Transverse colon (tissue), 4 donors: Measurements from ENCODE around the gene ZRANB3. TPM values are rescaled to one million over a fixed set of nuclear protein-coding genes. Genes with fewer than 3 reads are reported as not detected.
A peak's percentile ranks its signal among the peaks of the same experiment; 100 is the strongest.

ENCODE experiments used
- DNase-seq: peaks from one replicate; pipeline ENCODE4 v3.0.0-alpha.2; 2019
- H3K27ac ChIP-seq, 4 donors: fragments of 200-600 bp; sonication (generic); 2 replicates each; pipeline ENCODE4 v1.5.1; 2016 to 2018; ENCODE audit warnings: inconsistent platforms in 4 of 4
- H3K27me3 ChIP-seq: fragments of 200-600 bp; sonication (generic); 2 replicates; pipeline ENCODE4 v1.5.1; 2017; ENCODE audit warnings: inconsistent platforms
- H3K36me3 ChIP-seq, 4 donors: fragments of 200-600 bp; sonication (generic); 2 replicates each; pipeline ENCODE4 v1.5.1; 2017 to 2019; ENCODE audit warnings: inconsistent platforms in 4 of 4
- H3K4me1 ChIP-seq, 4 donors: fragments of 200-600 bp; sonication (generic); 2 replicates each; pipeline ENCODE4 v1.5.1; 2017 to 2020; ENCODE audit warnings: inconsistent platforms in 4 of 4
- H3K4me3 ChIP-seq, 4 donors: fragments of 200-600 bp; sonication (generic); 1 replicate in 1 of 4; 2 replicates in 3 of 4; pipeline versions ENCODE4 v1.5.1 to v1.6.1; 2017 to 2019; ENCODE audit warnings: inconsistent platforms in 4 of 4
- H3K9me3 ChIP-seq, 2 donors: fragments of 200-600 bp; sonication (generic); 2 replicates each; pipeline ENCODE4 v1.5.1; 2017 to 2019; ENCODE audit warnings: inconsistent platforms in 2 of 2
- EP300 ChIP-seq: sonication (generic); formaldehyde crosslinking; IDR thresholded peaks from one replicate; pipeline ENCODE4 v1.6.1; 2017; ENCODE audit warnings: antibody characterized with exemption, low read depth
- POLR2A ChIP-seq: fragments of 450-650 bp; IDR thresholded peaks from one replicate; pipeline ENCODE4 v1.6.1; 2016; ENCODE audit warnings: antibody characterized with exemption, mild to moderate bottlenecking, moderate library complexity
- POLR2AphosphoS5 ChIP-seq, 3 donors: sonication (generic); formaldehyde crosslinking; IDR thresholded peaks; one replicate each; pipeline ENCODE4 v1.6.1; 2016; ENCODE audit warnings: antibody characterized with exemption in 3 of 3
- WGBS, 2 donors: methylation state at CpG; one replicate each; pipeline ENCODE4 v1.1.5; 2018; ENCODE audit warnings: low coverage in 1 of 2; 5-methylcytosine and 5-hydroxymethylcytosine counted together
- in situ Hi-C, 4 donors: fragments of 200-750 bp; cut with MboI; loops; one replicate each; pipeline versions ENCODE4 v1.15.0 to v1.15.1; 2017; ENCODE audit warnings: low sequenced_read_pairs in 3 of 4, low pct_ligation_motif_present in 1 of 4, low pct_unique_long_range_greater_than_20kb in 1 of 4
- intact Hi-C: fragments of 100-400 bp; cut with DNase I; formaldehyde crosslinking; loops from one replicate; pipeline ENCODE4 v1.15.1; 2023; ENCODE audit warnings: low total_unique reads
- total RNA-seq, 4 donors: library from RNA; depleted of rRNA; stranded (reverse); fragments of >200 nt; gene quantifications; one replicate each; pipeline ENCODE4 v1.1.0, GENCODE V29; 2016
- TF ChIP-seq, protein P1 (sequence below), 5 experiments: fragments of 200-600 bp in 3 of 5; fragments of 450-650 bp in 2 of 5; sonication (generic) in 3 of 5; IDR thresholded peaks; 1 replicate in 2 of 5; 2 replicates in 3 of 5; pipeline ENCODE4 v1.5.1; 2016 to 2017; ENCODE audit warnings: antibody characterized with exemption in 5 of 5, inconsistent platforms in 3 of 5, mild to moderate bottlenecking in 2 of 5, moderate library complexity in 1 of 5

Gene ZRANB3
- total RNA-seq, 4 donors from 2014 or later: 0.37 to 3.0 (median 1.6) TPM

GRCh38 chr2:135490376-135490775 is 40.6 kb downstream of the ZRANB3 start:
- peaks cover 4 to 9% of the 10 kb centered on the region in 2 donors for H3K9me3 ChIP-seq

DNA sequence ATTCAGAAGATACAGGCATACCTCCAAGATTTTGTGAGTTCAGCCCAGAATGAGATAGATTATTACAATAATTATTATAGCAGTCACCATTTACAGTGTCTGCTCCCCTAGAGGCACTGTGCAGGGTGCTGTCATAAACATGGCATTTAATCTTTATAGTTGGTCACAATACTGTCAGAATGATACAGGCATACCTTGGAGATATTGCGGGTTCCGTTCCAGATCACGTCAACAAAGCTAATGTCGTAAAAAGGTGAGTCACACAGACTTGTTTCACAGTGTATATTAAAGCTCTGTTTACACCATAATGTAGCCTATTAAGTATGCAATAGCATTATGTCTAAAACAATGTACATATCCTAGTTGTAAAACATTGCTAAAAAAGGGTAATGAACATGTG is 45.6 kb downstream of the ZRANB3 start:
- Histone ChIP-seq H3K4me1 (no peaks in the 10 kb centered on the region), H3K27me3 (no peaks in the 10 kb centered on the region), H3K27ac (no peak overlapping the region), H3K4me3 (no peak overlapping the region), H3K36me3 (no peaks in the 10 kb centered on the region), H3K9me3 (peaks cover 4 to 9% of the 10 kb centered on the region in 2 donors)
- TF ChIP-seq POLR2AphosphoS5 (IDR thresholded peaks at IDR 0.05): no peak
- no peak for TF ChIP-seq POLR2A
- TF ChIP-seq, protein P1, sequence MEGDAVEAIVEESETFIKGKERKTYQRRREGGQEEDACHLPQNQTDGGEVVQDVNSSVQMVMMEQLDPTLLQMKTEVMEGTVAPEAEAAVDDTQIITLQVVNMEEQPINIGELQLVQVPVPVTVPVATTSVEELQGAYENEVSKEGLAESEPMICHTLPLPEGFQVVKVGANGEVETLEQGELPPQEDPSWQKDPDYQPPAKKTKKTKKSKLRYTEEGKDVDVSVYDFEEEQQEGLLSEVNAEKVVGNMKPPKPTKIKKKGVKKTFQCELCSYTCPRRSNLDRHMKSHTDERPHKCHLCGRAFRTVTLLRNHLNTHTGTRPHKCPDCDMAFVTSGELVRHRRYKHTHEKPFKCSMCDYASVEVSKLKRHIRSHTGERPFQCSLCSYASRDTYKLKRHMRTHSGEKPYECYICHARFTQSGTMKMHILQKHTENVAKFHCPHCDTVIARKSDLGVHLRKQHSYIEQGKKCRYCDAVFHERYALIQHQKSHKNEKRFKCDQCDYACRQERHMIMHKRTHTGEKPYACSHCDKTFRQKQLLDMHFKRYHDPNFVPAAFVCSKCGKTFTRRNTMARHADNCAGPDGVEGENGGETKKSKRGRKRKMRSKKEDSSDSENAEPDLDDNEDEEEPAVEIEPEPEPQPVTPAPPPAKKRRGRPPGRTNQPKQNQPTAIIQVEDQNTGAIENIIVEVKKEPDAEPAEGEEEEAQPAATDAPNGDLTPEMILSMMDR (IDR thresholded peaks at IDR 0.05): no peak
- TF ChIP-seq EP300: no peak
- WGBS, 2 donors: 74 to 86% methylated on average over 4 of the region's 4 CpGs
- in situ Hi-C loops: loop anchor here in 1 of 4 donors (25.0 kb wide), 1 partner anchor 102 kb away; no protein-coding TSS in a partner anchor
- DNase-seq: no peak
- intact Hi-C loops: no loop called here

More at GRCh38 chr2:135490376-135490775, 40.6 kb downstream of the ZRANB3 start:
- intact Hi-C loops (no loop called here), in situ Hi-C loops (loop anchor here in 1 of 4 donors (25.0 kb wide), 1 partner anchor 97 kb away; no protein-coding TSS in a partner anchor)
- Histone ChIP-seq H3K27me3 (no peaks in the 10 kb centered on the region), H3K4me3 (no peak overlapping the region), H3K4me1 (no peaks in the 10 kb centered on the region), H3K27ac (no peak overlapping the region), H3K36me3 (no peaks in the 10 kb centered on the region)
- TF ChIP-seq EP300: no peak
- no peak for DNase-seq
- 87 to 100% methylated on average over 1 of the region's 1 CpG for WGBS, 2 donors

DNA sequence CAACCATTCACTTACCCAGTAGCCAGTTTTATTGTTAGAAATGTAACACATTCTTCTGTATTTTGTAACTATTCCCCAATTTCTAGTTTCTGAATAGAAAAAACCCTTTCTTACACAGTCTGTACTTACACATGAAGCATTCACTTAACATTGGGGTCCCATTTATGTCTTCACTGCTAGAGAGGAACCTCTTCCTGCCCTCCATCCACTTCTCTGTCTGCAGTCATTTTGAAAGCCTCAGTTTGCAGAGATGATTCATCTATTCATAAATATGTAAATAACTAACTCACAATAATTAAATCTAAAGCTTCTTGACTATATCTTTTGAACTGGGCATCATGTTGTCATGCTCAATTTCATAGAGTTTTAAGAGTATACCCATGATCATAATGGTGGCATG is 55.9 kb downstream of the ZRANB3 start:
- DNase-seq: no peak
- Histone ChIP-seq H3K9me3 (no peaks in the 10 kb centered on the region), H3K27me3 (no peaks in the 10 kb centered on the region), H3K36me3 (no peaks in the 10 kb centered on the region), H3K27ac (no peak overlapping the region), H3K4me1 (no peaks in the 10 kb centered on the region), H3K4me3 (no peak overlapping the region)
- intact Hi-C loops (no loop called here), in situ Hi-C loops (loop anchor here in 1 of 4 donors (25.0 kb wide), 1 partner anchor 112 kb away; no protein-coding TSS in a partner anchor)
- TF ChIP-seq, protein P1 (IDR thresholded peaks at IDR 0.05): no peak
- TF ChIP-seq POLR2A (no peak), POLR2AphosphoS5 (IDR thresholded peaks at IDR 0.05) (no peak), EP300 (no peak)

DNA sequence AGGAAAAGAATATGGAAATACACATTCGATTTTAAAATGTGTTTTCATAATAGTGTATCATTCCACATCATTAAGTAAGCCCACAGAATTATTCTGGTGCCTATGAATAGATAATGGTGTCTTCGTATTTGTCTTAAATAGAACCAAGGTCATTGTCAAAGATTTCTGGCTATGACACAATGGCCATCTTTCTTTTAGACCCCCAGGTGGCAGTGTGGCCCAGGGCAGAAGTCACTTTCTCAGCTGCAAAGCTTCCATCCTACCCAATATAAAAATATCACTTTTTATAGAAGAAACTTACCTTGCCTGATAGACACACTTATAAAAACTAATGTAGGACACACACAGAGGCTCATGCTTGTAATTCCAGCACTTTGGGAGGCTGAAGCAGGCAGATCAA is 57.5 kb downstream of the ZRANB3 start:
- TF ChIP-seq, protein P1 (IDR thresholded peaks at IDR 0.05): peak in 3 of 5 experiments; percentile 28 to 31 (median 30)
- no peak for TF ChIP-seq POLR2A
- no peaks in the 10 kb centered on the region for H3K4me1 ChIP-seq
- H3K4me3 ChIP-seq: no peak overlapping the region

GRCh38 chr2:135471106-135471505 is 59.9 kb downstream of the ZRANB3 start:
- TF ChIP-seq POLR2A (no peak), EP300 (no peak), POLR2AphosphoS5 (IDR thresholded peaks at IDR 0.05) (no peak)
- in situ Hi-C loops (no loop called here), intact Hi-C loops (no loop called here)
- Histone ChIP-seq H3K27ac (no peak overlapping the region), H3K9me3 (no peaks in the 10 kb centered on the region), H3K27me3 (no peaks in the 10 kb centered on the region), H3K4me1 (no peaks in the 10 kb centered on the region), H3K4me3 (no peak overlapping the region), H3K36me3 (no peaks in the 10 kb centered on the region)
- no peak for DNase-seq

More for the DNA sequence above, 57.5 kb downstream of the ZRANB3 start:
- DNase-seq: no peak
- H3K27ac ChIP-seq: no peak overlapping the region
- H3K9me3 ChIP-seq: no peaks in the 10 kb centered on the region
- in situ Hi-C loops: no loop called here
- H3K36me3 ChIP-seq: no peaks in the 10 kb centered on the region
- WGBS, 2 donors: 68 to 82% methylated on average over 2 of the region's 2 CpGs
- intact Hi-C loops: no loop called here
- H3K27me3 ChIP-seq: no peaks in the 10 kb centered on the region
